A549 treated with AZD9567 at 1 μM for 4 hours (cell line): ENCODE measurements around the gene AMIGO1. TPM values are rescaled to one million over a fixed set of nuclear protein-coding genes. Genes with fewer than 3 reads are reported as not detected.

Experiments
- total RNA-seq: library from RNA; stranded (reverse); fragments of 200-300 nt; extraction: Qiagen RNA extraction; gene quantifications from 5 replicates; pipeline ENCODE4 v1.2.3, GENCODE V29; 2022; ENCODE audit not compliant: insufficient read depth

AMIGO1 gene
- total RNA-seq = 1.0 to 1.5 TPM (median 1.1 TPM) in 5 replicates

GRCh38 chr1:109509176-109510134 lies at the start of gene AMIGO1:
Gene AMIGO1 (minus strand): TSS chr1:109509727. CDS start chr1:109508912, 815 bp downstream.

GRCh38 chr1:109548321-109549267 lies 39.1 kb upstream of the AMIGO1 start, which contains the start of gene GNAI3:
Gene GNAI3 (plus strand): TSS chr1:109548615. CDS start chr1:109548721, 106 bp downstream.

GRCh38 chr1:109539676-109540075 lies 30.1 kb upstream of the AMIGO1 start, which contains the start of gene GPR61:
Gene GPR61 (plus strand): TSS chr1:109539872. CDS start chr1:109543023, 3,151 bp downstream.

GRCh38 chr1:109493805-109494539 lies 15.6 kb downstream of the AMIGO1 start, which contains the start of gene CYB561D1:
Gene CYB561D1 (plus strand): TSS chr1:109494094. CDS start chr1:109494140, 46 bp downstream.

GRCh38 chr1:109483672-109484518 lies 25.6 kb downstream of the AMIGO1 start, which contains the start of gene ATXN7L2:
Gene ATXN7L2 (plus strand): TSS chr1:109483905. CDS start chr1:109483954, 49 bp downstream.

GRCh38 chr1:109466452-109467300 lies 42.9 kb downstream of the AMIGO1 start, which contains the start of gene SYPL2:
Gene SYPL2 (plus strand): TSS chr1:109466546. CDS start chr1:109466844, 298 bp downstream.

Other genes starting within 250 kb of the AMIGO1 start
- gene PSRC1, start 226.6 kb downstream of the AMIGO1 start, total RNA-seq = 14.7 to 23.9 TPM (median 22.7 TPM) in 5 replicates
- not detected in 5 replicates for gene MYBPHL, start 202.7 kb downstream of the AMIGO1 start, total RNA-seq
- gene SORT1, start 111.8 kb downstream of the AMIGO1 start, total RNA-seq = 3.4 to 8.7 TPM (median 3.5 TPM) in 5 replicates
- gene PSMA5, start 83.3 kb downstream of the AMIGO1 start, total RNA-seq = 103 to 152 TPM (median 110 TPM) in 5 replicates
- 0.07 to 0.19 TPM (median 0.10 TPM) in 4 of 5 replicates, not detected in the other for gene SYPL2, start 43.2 kb downstream of the AMIGO1 start, total RNA-seq
- gene ATXN7L2, start 25.8 kb downstream of the AMIGO1 start, total RNA-seq = 1.7 to 2.4 TPM (median 2.2 TPM) in 5 replicates
- 4.3 to 7.6 TPM (median 4.9 TPM) in 5 replicates for gene CYB561D1, start 15.6 kb downstream of the AMIGO1 start, total RNA-seq
- not detected in 5 replicates for gene GPR61, start 30.1 kb upstream of the AMIGO1 start, total RNA-seq
- gene GNAI3, start 38.9 kb upstream of the AMIGO1 start, total RNA-seq = 4.7 to 7.1 TPM (median 5.4 TPM) in 5 replicates
- gene GNAT2, start 109.9 kb upstream of the AMIGO1 start, total RNA-seq = 0.15 TPM in 1 of 5 replicates, not detected in the others
- gene AMPD2, start 110.1 kb upstream of the AMIGO1 start, total RNA-seq = 15.4 to 25.4 TPM (median 22.5 TPM) in 5 replicates
- gene GSTM4, start 146.4 kb upstream of the AMIGO1 start, total RNA-seq = 9.1 to 15.8 TPM (median 9.5 TPM) in 5 replicates
- 3.3 to 4.9 TPM (median 3.8 TPM) in 5 replicates for gene GSTM2, start 158.3 kb upstream of the AMIGO1 start, total RNA-seq
- not detected in 5 replicates for gene GSTM1, start 178.1 kb upstream of the AMIGO1 start, total RNA-seq
- gene GSTM5, start 202.5 kb upstream of the AMIGO1 start, total RNA-seq = not detected in 5 replicates
- gene GSTM3, start 231.3 kb upstream of the AMIGO1 start, total RNA-seq = 23.3 to 36.3 TPM (median 24.1 TPM) in 5 replicates